Cardiac muscle cell (in vitro differentiated cells and primary cell): Measurements from ENCODE around the gene TRIM5. TPM values are rescaled to one million over a fixed set of nuclear protein-coding genes. Genes with fewer than 3 reads are reported as not detected.

Source experiments
- DNase-seq, 2 donors: peaks; one replicate each; pipeline versions ENCODE4 v3.0.0 to v3.0.0-alpha.2; 2010 to 2017; ENCODE audit warnings: low read depth in 1 of 2, low spot score in 1 of 2
- H3K27ac ChIP-seq: fragments of 200-600 bp; sonication (generic); 2 replicates; pipeline ENCODE4 v1.5.1; 2016
- H3K27me3 ChIP-seq: fragments of 200-600 bp; sonication (generic); 2 replicates; pipeline ENCODE4 v1.6.0; 2016; ENCODE audit warnings: control low read depth
- H3K36me3 ChIP-seq: fragments of 200-600 bp; sonication (generic); 2 replicates; pipeline ENCODE4 v1.5.1; 2016; ENCODE audit warnings: control low read depth
- H3K4me1 ChIP-seq: fragments of 200-600 bp; sonication (generic); 2 replicates; pipeline ENCODE4 v1.8.1; 2017; ENCODE audit warnings: low read depth, mild to moderate bottlenecking, mixed run types
- H3K4me3 ChIP-seq: fragments of 200-600 bp; sonication (generic); 2 replicates; pipeline ENCODE4 v1.5.1; 2016; ENCODE audit warnings: mild to moderate bottlenecking
- H3K9me3 ChIP-seq: fragments of 200-600 bp; sonication (generic); 2 replicates; pipeline ENCODE4 v1.5.1; 2017; ENCODE audit warnings: low read depth, mild to moderate bottlenecking, control low read depth
- polyA plus RNA-seq: library from polyadenylated mRNA; unstranded; fragments of >200 nt; fragmentation: Nextera tagmentation; extraction: Ambion mirVana; gene quantifications from 2 replicates; pipeline ENCODE4 v1.2.1, GENCODE V29; 2016
- total RNA-seq: library from RNA; depleted of rRNA; stranded (reverse); fragments of >200 nt; gene quantifications from 2 replicates; pipeline ENCODE4 v1.2.3, GENCODE V29; 2016
- TF ChIP-seq, protein P1 (sequence below): IDR thresholded peaks from 2 replicates; pipeline ENCODE4 v1.5.1; 2012; ENCODE audit warnings: low read depth, mild to moderate bottlenecking, low read length

TRIM5 gene
- total and polyA plus RNA-seq, 2 experiments from 2014 or later: 13.4 to 19.9 TPM

DNA sequence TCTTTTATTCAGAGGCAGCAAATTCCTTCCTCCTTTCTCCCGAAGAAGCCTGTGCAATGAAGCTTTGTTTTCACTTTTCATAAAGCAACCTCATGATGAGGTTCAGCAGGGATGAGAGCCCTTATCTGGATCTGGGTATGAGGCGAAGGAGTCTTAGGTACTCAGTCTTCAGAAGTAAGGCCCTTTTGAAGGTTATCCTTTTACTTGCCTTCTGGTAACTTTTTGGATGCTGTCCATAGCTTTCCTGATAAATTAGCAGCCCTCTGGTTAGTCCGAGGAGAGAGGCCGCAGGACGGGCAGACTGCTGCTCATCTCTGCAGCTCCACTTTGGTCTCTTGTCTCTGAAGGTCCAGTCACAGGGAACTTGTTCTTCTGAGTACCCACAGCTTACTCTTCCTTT, 5.9 kb upstream of the TRIM5 start:
- TF ChIP-seq, protein P1, sequence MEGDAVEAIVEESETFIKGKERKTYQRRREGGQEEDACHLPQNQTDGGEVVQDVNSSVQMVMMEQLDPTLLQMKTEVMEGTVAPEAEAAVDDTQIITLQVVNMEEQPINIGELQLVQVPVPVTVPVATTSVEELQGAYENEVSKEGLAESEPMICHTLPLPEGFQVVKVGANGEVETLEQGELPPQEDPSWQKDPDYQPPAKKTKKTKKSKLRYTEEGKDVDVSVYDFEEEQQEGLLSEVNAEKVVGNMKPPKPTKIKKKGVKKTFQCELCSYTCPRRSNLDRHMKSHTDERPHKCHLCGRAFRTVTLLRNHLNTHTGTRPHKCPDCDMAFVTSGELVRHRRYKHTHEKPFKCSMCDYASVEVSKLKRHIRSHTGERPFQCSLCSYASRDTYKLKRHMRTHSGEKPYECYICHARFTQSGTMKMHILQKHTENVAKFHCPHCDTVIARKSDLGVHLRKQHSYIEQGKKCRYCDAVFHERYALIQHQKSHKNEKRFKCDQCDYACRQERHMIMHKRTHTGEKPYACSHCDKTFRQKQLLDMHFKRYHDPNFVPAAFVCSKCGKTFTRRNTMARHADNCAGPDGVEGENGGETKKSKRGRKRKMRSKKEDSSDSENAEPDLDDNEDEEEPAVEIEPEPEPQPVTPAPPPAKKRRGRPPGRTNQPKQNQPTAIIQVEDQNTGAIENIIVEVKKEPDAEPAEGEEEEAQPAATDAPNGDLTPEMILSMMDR: no peak
- Histone ChIP-seq H3K4me3 (no peak overlapping the region), H3K27ac (no peak overlapping the region), H3K9me3 (no peaks in the 10 kb centered on the region), H3K4me1 (no peaks in the 10 kb centered on the region), H3K36me3 (no peaks in the 10 kb centered on the region), H3K27me3 (no peaks in the 10 kb centered on the region)
- DNase-seq: peak in 1 of 2 donors; percentile 46

DNA sequence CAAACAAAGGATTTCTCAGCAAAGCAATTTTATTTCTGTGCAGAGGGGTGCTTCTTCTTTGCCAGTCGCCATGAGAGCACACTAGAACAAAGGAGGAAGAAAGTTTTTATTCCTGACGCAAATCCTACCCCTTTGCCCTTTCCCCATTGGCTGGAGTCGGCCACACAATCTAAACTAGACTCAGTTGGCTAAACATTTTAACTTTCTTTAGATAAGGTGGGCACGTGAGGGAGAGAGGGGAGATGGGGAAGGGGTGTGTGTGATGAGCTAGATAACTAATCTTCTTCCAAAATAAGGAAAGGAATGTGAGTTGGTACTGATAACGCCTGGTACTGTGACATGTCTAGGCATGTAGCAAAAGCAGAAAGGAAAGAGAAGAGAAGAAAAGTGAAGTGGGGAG, 5.3 kb upstream of the TRIM5 start:
- Histone ChIP-seq H3K27ac (no peak overlapping the region), H3K4me1 (no peaks in the 10 kb centered on the region), H3K27me3 (no peaks in the 10 kb centered on the region), H3K4me3 (no peak overlapping the region), H3K36me3 (no peaks in the 10 kb centered on the region), H3K9me3 (no peaks in the 10 kb centered on the region)
- TF ChIP-seq, protein P1: no peak
- DNase-seq: peak in 1 of 2 donors; percentile 52

DNA sequence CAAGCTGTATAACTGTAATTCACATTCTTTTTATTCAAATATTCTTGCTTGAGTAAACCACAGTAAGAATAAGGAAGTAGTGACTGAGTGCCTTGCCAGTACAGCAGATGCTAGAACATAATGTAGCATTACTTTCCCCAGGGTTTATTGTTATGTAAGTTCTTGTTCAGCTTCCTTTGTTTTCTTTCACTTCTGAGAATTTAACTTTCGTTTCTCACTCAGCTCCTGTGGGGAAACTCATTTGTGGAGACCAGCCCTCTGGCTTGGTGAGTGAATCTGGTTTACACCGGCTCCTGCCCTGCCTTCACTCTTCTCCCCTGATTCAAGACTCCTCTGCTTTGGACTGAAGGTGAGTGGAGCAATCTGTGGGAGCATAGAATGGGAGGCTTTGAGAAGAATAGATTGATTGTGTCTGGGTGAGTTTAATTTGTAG, 4.7 kb upstream of the TRIM5 start, which contains the start of gene TRIM22:
TSS of gene TRIM22 (plus strand) at position 240 of the 433 bp plus-strand sequence. CDS start 6,443 bp downstream, outside the sequence.
- no peak within 1 kb of the TSS for H3K4me3 ChIP-seq
- no peaks in the 10 kb centered on the region for H3K27me3 ChIP-seq
- H3K9me3 ChIP-seq: no peaks in the 10 kb centered on the region
- TF ChIP-seq, protein P1: no peak
- H3K4me1 ChIP-seq: no peaks in the 10 kb centered on the region
- peak in 1 of 2 donors; percentile 84 for DNase-seq
- no peak within 1 kb of the TSS for H3K27ac ChIP-seq
- H3K36me3 ChIP-seq: no peaks in the 10 kb centered on the region

DNA sequence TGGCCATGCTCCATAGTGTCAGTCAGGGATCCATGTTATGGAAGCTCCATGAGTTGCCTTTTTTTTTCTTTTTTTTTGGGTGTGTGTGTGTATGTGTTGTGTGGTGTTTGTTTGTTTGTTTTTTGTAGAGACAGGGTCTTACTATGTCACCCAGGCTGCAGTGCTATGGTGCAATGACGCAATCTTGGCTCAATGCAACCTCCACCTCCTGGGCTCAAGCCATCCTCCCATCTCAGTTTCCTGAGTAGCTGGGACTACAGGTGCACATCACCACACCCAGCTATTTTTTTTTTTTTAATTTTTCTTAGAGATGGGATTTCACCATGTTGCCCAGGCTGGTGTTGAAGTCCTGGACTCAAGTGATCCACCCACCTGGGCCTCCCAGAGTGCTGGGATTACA, 3.6 kb upstream of the TRIM5 start:
- no peak for DNase-seq
- no peaks in the 10 kb centered on the region for H3K4me1 ChIP-seq
- no peaks in the 10 kb centered on the region for H3K27me3 ChIP-seq
- H3K9me3 ChIP-seq: no peaks in the 10 kb centered on the region
- no peak overlapping the region for H3K27ac ChIP-seq
- H3K4me3 ChIP-seq: no peak overlapping the region
- no peaks in the 10 kb centered on the region for H3K36me3 ChIP-seq
- TF ChIP-seq, protein P1: no peak

DNA sequence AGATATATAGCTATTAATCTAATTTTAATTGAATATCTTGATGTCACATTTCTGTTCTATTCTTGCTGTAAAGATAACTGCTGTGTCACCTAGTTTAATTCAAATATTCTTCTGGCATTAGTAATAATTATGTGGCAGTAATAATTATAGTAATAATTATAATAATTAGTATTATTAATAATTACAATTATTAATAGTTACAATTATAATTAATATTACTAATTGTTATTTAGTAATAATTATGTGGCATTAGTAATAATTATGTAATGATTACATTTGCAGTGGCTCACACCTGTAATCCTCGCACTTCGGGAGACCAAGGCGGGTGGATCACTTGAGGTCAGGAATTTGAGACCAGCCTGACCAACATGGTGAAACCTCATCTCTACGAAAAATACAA, 1.6 kb upstream of the TRIM5 start:
- Histone ChIP-seq H3K9me3 (no peaks in the 10 kb centered on the region), H3K27ac (no peak overlapping the region), H3K36me3 (no peaks in the 10 kb centered on the region), H3K4me1 (no peaks in the 10 kb centered on the region), H3K27me3 (no peaks in the 10 kb centered on the region), H3K4me3 (no peak overlapping the region)
- TF ChIP-seq, protein P1: no peak
- DNase-seq: no peak
